ENCODE measurements around the gene FIGLA. TPM values are rescaled to one million over a fixed set of nuclear protein-coding genes. Genes with fewer than 3 reads are reported as not detected.
"Not testable (repeated sequence)": the region's sequence is repeated elsewhere in the genome, so short reads cannot be mapped to it uniquely, and the experiment has no call there.

Gene FIGLA
- total RNA-seq, 1 donor from 2014 or later, result not detected

DNA sequence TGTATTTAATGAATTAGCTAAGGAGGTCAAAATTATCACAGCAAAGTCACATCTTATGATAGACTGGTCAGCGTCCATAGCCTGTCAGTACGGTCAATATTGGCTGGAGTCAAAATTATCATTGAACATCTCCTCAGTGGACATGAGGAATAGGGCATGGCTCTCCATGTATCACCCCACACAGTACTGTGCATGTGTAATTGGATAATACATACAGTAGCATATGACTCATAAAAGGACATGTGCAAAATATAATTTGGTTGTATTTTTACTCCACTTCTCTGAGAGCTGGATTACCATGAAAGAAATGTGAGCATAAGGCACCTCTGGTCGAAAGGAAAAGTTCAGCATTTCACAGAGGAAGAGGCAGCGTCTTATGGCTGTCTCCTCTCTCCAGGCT, 47.4 kb downstream of the FIGLA start:
- DNase-seq (ENCODE audit: low read depth), result no peak
- H3K4me3 ChIP-seq (ENCODE audit: low read depth, low read length), result no peak overlapping the region
- no peak for TF ChIP-seq CTCF (conservative IDR thresholded peaks at IDR 0.05; ENCODE audit: low read depth, low read length)

- H3K4me3 ChIP-seq (ENCODE audit: low read depth, low read length); DNase-seq (ENCODE audit: low read depth): not testable (repeated sequence)
Observed at GRCh38 chr2:70739492-70739891, 51.0 kb downstream of the FIGLA start.

DNA sequence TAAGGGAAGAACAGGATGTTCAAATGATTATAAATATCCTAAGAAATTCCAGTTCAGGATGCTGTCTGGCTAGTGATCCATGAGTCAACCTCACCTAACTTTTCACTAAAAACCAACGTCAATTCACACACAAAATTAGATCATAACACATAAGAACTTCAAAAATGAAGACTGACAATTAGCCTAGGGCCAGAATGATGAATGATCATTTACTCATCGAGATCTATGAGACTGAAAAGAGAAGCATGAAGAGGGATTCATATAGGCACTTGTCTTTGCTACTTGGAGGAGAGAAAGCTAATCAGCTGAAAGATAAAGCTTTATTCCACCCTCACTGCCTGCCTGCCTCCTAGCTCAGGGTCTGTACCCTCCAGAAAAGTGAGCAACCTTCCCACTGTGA, 52.3 kb downstream of the FIGLA start:
- no peak for TF ChIP-seq CTCF (conservative IDR thresholded peaks at IDR 0.05; ENCODE audit: low read depth, low read length)
- no peak for DNase-seq (ENCODE audit: low read depth)
- no peak overlapping the region for H3K4me3 ChIP-seq (ENCODE audit: low read depth, low read length)

- TF ChIP-seq CTCF (conservative IDR thresholded peaks at IDR 0.05; ENCODE audit: low read depth, low read length), result no peak
- DNase-seq (ENCODE audit: low read depth), result no peak
Observed at GRCh38 chr2:70735071-70735470, 55.4 kb downstream of the FIGLA start.

DNA sequence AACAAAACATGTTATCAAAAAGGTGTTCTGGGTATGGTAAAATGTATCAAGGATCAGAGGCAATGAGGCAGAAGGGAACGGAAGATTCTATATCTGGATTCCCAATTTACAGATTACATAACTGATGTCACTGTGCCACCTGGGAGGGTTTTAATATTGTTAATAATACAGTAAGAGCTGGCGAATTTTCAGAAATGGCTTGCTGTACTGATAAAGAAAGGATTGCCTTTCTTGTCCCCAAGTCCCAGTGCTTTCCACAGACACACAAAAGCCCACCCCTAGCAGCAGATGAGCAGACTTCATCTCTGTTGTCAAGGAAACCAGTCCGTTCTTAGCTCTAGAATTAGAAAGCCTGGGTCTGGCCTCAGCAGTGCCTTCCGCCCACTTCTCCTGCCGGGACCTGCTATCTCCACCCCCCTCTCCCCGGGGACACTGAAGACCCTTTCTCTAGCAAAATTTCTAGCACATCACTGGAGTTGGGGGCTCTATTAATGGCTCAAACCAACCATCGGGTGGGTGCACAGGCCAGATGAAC, 56.7 kb downstream of the FIGLA start:
- no peak for TF ChIP-seq CTCF (conservative IDR thresholded peaks at IDR 0.05; ENCODE audit: low read depth, low read length)
- H3K4me3 ChIP-seq (ENCODE audit: low read depth, low read length), result no peak overlapping the region
- no peak for DNase-seq (ENCODE audit: low read depth)

More at GRCh38 chr2:70735071-70735470, 55.4 kb downstream of the FIGLA start:
- H3K4me3 ChIP-seq (ENCODE audit: low read depth, low read length), result no peak overlapping the region

DNA sequence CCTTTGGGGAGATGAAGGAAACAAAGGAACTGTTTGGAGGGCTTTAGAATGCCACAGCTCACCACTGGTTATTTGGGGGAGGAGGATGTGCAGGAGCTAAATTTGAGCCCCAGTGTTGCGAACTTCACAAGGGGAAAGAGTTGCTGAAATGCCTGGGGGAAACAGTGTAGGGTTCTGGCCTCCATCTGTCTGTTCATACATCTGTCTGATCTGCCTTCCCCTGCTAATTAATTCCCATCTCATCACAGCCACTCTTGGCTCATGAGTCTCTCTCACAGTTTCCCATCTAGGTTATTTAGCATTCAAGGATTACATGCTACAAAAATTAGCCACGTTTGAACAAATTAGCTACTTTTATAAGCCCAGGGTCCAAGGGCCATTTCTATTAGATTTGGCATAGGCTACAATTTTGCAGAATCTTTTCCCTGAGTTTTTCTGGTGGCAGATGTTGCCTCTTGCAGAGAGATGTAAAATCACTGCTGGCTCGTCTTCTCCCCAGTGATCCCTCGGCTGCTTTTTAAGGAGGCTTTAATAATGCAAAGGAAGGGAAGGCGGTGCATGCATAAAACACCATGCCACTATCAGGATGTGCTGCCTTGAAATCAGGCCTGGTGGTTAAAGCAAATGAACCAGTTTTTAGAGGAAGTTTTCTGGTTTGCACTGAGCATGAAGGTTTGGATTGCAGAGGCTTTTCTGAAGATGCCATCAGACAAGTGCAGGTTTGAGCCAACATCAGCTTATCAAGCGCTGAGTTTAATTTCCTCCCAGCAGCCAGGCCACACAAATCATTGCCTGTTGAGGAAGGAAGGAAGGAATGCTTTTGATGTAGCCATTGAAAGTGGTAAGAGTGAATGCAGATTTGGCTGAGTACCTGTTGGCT, 57.4 kb downstream of the FIGLA start:
- no peak for DNase-seq (ENCODE audit: low read depth)
- H3K4me3 ChIP-seq (ENCODE audit: low read depth, low read length), result no peak overlapping the region
- no peak for TF ChIP-seq CTCF (conservative IDR thresholded peaks at IDR 0.05; ENCODE audit: low read depth, low read length)

DNA sequence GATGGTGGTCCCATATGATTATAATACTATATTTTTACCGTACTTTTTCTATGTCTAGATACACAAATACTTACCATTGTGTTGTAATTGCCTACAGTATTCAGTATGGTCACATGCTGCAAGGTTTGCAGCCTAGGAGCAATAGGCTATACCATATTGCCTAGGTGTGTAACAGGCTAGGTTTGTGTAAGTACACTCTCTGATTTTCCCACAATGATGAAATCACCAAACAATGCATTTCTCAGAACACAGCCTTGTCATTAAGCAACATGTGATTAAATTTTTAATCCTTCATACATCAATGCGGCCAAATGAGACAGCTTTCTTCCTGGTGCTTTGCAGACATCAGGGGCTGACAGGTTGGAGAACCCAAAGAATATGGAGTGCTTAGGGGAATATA, 59.7 kb downstream of the FIGLA start:
- DNase-seq (ENCODE audit: low read depth), result no peak
- no peak overlapping the region for H3K4me3 ChIP-seq (ENCODE audit: low read depth, low read length)
- TF ChIP-seq CTCF (conservative IDR thresholded peaks at IDR 0.05; ENCODE audit: low read depth, low read length), result no peak

All from epithelial cell of proximal tubule (primary cell).